Esophagus squamous epithelium (tissue), 4 donors: Measurements from ENCODE around the gene TXNDC11.

Experiments
- CTCF ChIP-seq, 6 experiments: fragments of 450-650 bp in 4 of 6; fragments of 200-600 bp in 2 of 6; sonication (generic) in 2 of 6; IDR thresholded peaks; one replicate each; pipeline ENCODE4 v1.5.1; 2016 to 2019; ENCODE audit warnings: antibody characterized with exemption in 6 of 6, mild to moderate bottlenecking in 4 of 6, moderate library complexity in 4 of 6
- POLR2A ChIP-seq, 4 donors: fragments of 450-650 bp; IDR thresholded peaks; one replicate each; pipeline ENCODE4 v1.6.1; 2017; ENCODE audit warnings: antibody characterized with exemption in 4 of 4, mild to moderate bottlenecking in 4 of 4, moderate library complexity in 3 of 4

- TF ChIP-seq CTCF (IDR thresholded peaks at IDR 0.05) (no peak), POLR2A (IDR thresholded peaks at IDR 0.05) (no peak)
Observed at GRCh38 chr16:11657556-11657955, 85.1 kb downstream of the TXNDC11 start.
